Gastrocnemius medialis (tissue), 4 donors: ENCODE results near the gene LHPP. TPM values are rescaled to one million over a fixed set of nuclear protein-coding genes. Genes with fewer than 3 reads are reported as not detected.

Experiments
- ATAC-seq, 2 donors: fragments of 150-250 bp; one replicate each; pipeline ENCODE4 v1.9.1; 2016
- DNase-seq, 2 donors: peaks; one replicate each; pipeline ENCODE4 v3.0.0-alpha.2; 2019
- H3K27ac ChIP-seq, 4 donors: fragments of 200-600 bp; sonication (generic); 1 replicate in 1 of 4; 2 replicates in 3 of 4; pipeline ENCODE4 v1.5.1; 2016 to 2018; ENCODE audit warnings: mild to moderate bottlenecking in 2 of 4, moderate library complexity in 1 of 4
- H3K27me3 ChIP-seq, 3 donors: fragments of 200-600 bp; sonication (generic) in 2 of 3; 1 replicate in 1 of 3; 2 replicates in 2 of 3; pipeline versions ENCODE4 v1.5.1 to v1.6.0; 2016 to 2019; ENCODE audit warnings: mild to moderate bottlenecking in 1 of 3, moderate library complexity in 1 of 3
- H3K36me3 ChIP-seq, 2 donors: fragments of 200-600 bp; sonication (generic) in 1 of 2; one replicate each; pipeline ENCODE4 v1.5.1; 2017 to 2018
- H3K4me1 ChIP-seq, 2 donors: fragments of 200-600 bp; sonication (generic) in 1 of 2; one replicate each; pipeline ENCODE4 v1.5.1; 2016 to 2017; ENCODE audit warnings: mild to moderate bottlenecking in 2 of 2
- H3K4me3 ChIP-seq, 4 donors: fragments of 200-600 bp; sonication (generic) in 3 of 4; 1 replicate in 1 of 4; 2 replicates in 3 of 4; pipeline ENCODE4 v1.5.1; 2016 to 2019; ENCODE audit warnings: mild to moderate bottlenecking in 2 of 4
- H3K9me3 ChIP-seq, 3 donors: fragments of 200-600 bp; sonication (generic) in 2 of 3; 1 replicate in 1 of 3; 2 replicates in 2 of 3; pipeline ENCODE4 v1.5.1; 2016 to 2019
- CTCF ChIP-seq, 5 experiments: fragments of 450-650 bp in 3 of 5; fragments of 200-600 bp in 2 of 5; sonication (generic) in 2 of 5; IDR thresholded peaks in 4 of 5; conservative IDR thresholded peaks in 1 of 5; 1 replicate in 4 of 5; 2 replicates in 1 of 5; pipeline ENCODE4 v1.5.1; 2016 to 2019; ENCODE audit warnings: antibody characterized with exemption in 5 of 5, mild to moderate bottlenecking in 3 of 5, moderate library complexity in 3 of 5
- POLR2A ChIP-seq, 2 donors: fragments of 450-650 bp; IDR thresholded peaks; one replicate each; pipeline ENCODE4 v1.6.1; 2017; ENCODE audit warnings: antibody characterized with exemption in 2 of 2, mild to moderate bottlenecking in 2 of 2, moderate library complexity in 2 of 2
- in situ Hi-C, 4 donors: fragments of 200-750 bp; cut with MboI; loops; one replicate each; pipeline versions ENCODE4 v1.15.0 to v1.8.0; 2017; ENCODE audit warnings: low sequenced_read_pairs in 4 of 4
- intact Hi-C: fragments of 100-400 bp; cut with DNase I; formaldehyde crosslinking; loops from one replicate; pipeline ENCODE4 v1.15.1; 2023; ENCODE audit warnings: low total_unique reads
- total RNA-seq, 4 donors: library from RNA; depleted of rRNA; stranded (reverse); fragments of >200 nt; gene quantifications; one replicate each; pipeline versions ENCODE4 v1.1.0 to v1.2.3, GENCODE V29; 2016

LHPP gene
- total RNA-seq, 4 donors from 2014 or later: 4.9 to 16.0 (median 12.2) TPM

DNA sequence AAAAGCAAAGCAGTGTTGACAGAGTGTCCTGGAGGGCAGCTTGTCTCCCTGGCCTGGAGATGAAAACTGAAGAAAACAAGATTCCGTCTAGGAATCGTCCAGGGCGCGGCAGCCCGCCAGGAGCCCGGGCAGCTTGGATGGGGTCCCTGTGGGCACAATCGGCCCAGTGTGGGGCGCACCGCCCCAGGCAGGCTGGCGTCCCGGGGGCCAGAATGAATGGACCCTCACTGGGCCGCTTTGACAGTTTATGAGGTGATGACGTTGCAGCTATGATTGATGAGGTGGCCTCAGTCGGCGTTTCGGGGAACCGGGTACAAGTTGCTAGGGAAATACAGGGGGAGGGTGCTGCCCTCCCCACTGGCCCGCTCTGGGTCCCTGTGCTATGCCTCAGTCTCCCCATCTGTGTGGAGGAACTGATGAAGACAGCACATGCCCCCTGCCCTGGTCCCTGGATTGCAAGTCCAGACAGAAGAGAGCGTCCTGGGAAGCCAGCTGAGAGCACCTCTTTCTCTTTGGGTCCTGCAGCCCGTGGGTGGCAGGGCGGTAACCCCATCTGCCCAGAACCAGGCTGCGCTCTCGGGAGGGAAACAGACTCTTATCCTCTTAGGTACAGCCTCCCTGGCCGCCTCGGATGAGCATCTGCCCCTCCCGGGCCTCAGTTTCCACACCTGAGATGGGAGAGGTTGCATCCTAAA is 131.3 kb downstream of the LHPP start:
- TF ChIP-seq POLR2A (IDR thresholded peaks at IDR 0.05) (no peak), CTCF (IDR thresholded peaks at IDR 0.05 in 4 of 5, conservative IDR thresholded peaks at IDR 0.05 in 1 of 5) (no peak)
- H3K36me3 ChIP-seq: no peaks in the 10 kb centered on the region
- H3K4me1 ChIP-seq: peaks cover 14 to 18% of the 10 kb centered on the region in 2 donors
- in situ Hi-C loops: no loop called here
- H3K27ac ChIP-seq: no peak overlapping the region
- intact Hi-C loops: no loop called here
- DNase-seq: no peak
- no peak for ATAC-seq
- H3K27me3 ChIP-seq: no peaks in the 10 kb centered on the region
- no peak overlapping the region for H3K4me3 ChIP-seq
- no peaks in the 10 kb centered on the region for H3K9me3 ChIP-seq

- no peak overlapping the region for H3K4me3 ChIP-seq
- intact Hi-C loops: no loop called here
- H3K4me1 ChIP-seq: peaks cover 9 to 11% of the 10 kb centered on the region in 2 donors
- no peak for DNase-seq
- no peak overlapping the region for H3K27ac ChIP-seq
- H3K36me3 ChIP-seq: no peaks in the 10 kb centered on the region
- in situ Hi-C loops: no loop called here
- no peaks in the 10 kb centered on the region for H3K27me3 ChIP-seq
- TF ChIP-seq POLR2A (IDR thresholded peaks at IDR 0.05): no peak
- TF ChIP-seq CTCF (IDR thresholded peaks at IDR 0.05 in 4 of 5, conservative IDR thresholded peaks at IDR 0.05 in 1 of 5): no peak
- ATAC-seq: no peak
- no peaks in the 10 kb centered on the region for H3K9me3 ChIP-seq
Measured at GRCh38 chr10:124593431-124593985, 131.9 kb downstream of the LHPP start.

GRCh38 chr10:124594240-124594639 is 132.6 kb downstream of the LHPP start:
- ATAC-seq (no peak), DNase-seq (no peak)
- Histone ChIP-seq H3K36me3 (no peaks in the 10 kb centered on the region), H3K27ac (no peak overlapping the region), H3K27me3 (no peaks in the 10 kb centered on the region), H3K9me3 (no peaks in the 10 kb centered on the region), H3K4me3 (no peak overlapping the region), H3K4me1 (peaks cover 2 to 4% of the 10 kb centered on the region in 2 donors)
- TF ChIP-seq CTCF (IDR thresholded peaks at IDR 0.05 in 4 of 5, conservative IDR thresholded peaks at IDR 0.05 in 1 of 5) (no peak), POLR2A (IDR thresholded peaks at IDR 0.05) (no peak)
- in situ Hi-C loops (no loop called here), intact Hi-C loops (no loop called here)

DNA sequence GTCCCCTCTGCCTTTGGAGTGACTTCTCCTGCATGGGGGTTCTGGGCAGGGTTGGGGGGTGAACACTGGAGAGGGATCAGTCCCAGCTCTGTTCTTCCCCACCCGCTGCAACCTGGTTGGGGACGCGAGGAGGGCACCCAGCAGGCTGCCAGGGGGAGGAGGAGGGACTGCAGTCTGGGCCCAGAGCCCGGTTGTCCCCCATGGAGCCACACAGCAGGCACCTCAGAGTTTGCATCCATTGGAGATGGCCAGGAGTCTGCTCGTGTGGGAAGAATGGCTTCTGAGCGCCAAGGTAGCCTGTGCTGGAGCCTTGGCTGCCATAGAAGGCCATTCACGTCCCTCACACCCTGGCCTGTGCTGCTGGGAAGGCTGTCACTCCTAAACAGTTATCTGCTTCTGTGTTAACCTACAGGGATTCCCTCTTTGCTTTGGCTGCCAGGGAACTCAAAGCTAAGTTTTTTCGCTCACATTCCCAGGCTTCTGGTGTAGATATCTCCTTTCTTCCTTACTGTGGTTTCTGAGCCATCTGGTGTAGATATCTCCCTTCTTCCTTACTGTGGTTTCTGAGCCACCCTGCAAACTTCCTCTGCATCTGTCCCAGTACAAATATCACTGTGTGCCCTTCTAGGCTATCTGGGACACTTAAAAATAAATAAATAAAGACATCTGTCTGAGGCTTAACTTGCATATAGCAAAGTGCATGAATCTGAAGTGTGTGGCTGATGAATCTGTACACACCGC is 133.7 kb downstream of the LHPP start:
- intact Hi-C loops: no loop called here
- in situ Hi-C loops: no loop called here
- no peaks in the 10 kb centered on the region for H3K4me1 ChIP-seq
- TF ChIP-seq POLR2A (IDR thresholded peaks at IDR 0.05): no peak
- no peak for TF ChIP-seq CTCF (IDR thresholded peaks at IDR 0.05 in 4 of 5, conservative IDR thresholded peaks at IDR 0.05 in 1 of 5)
- H3K36me3 ChIP-seq: no peaks in the 10 kb centered on the region
- no peak for ATAC-seq
- no peak for DNase-seq
- no peaks in the 10 kb centered on the region for H3K9me3 ChIP-seq
- H3K4me3 ChIP-seq: no peak overlapping the region
- H3K27ac ChIP-seq: no peak overlapping the region
- no peaks in the 10 kb centered on the region for H3K27me3 ChIP-seq
